ENCODE data around the gene DYRK3.

DNA sequence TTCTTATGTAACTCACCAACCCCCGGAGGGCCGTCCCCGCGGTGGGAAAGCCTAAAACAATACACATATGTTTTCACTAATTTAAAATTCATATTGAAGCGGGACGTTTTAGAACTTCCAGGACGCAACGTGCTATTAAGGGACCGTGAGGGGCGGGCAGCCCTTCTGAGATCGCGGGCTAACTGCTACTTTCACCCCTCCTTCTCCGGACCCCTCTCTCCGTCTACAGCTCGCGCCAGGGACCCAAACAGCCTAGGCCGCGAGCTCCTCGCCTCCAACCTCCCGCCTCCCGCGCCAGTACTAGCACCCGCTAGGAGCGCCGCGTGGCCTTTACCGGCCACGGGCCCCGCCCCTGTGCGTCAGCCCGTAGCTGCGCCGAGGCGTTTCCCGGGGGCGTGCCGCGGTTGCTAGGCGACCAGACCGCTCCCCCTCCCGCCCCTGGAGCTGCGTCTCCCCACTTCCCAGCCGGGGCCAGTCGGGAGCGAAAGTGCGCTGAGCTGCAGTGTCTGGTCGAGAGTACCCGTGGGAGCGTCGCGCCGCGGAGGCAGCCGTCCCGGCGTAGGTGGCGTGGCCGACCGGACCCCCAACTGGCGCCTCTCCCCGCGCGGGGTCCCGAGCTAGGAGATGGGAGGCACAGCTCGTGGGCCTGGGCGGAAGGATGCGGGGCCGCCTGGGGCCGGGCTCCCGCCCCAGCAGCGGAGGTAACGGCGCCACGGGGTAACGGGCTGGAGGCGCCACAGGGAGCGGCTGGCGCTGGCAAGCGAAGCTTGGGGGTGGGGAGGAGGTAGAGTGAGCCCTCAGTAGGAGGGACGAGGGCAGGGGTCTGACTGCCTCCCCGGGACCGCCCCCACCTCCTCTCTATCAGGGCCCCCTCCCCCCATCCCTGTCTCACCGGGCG lies at the start of gene DYRK3:
- TF ChIP-seq CTCF (IDR thresholded peaks at IDR 0.05): peak in 6 of 12 donors; percentile 9 to 41 (median 29)
- peak; percentile 41 to 99 for TF ChIP-seq POLR2A (IDR thresholded peaks at IDR 0.05)

Measured in heart left ventricle (tissue), 13 donors.